Naive thymus-derived CD4-positive, alpha-beta T cell (primary cell): Measurements from ENCODE around the gene RELL1. TPM values are rescaled to one million over a fixed set of nuclear protein-coding genes. Genes with fewer than 3 reads are reported as not detected.

Source experiments
- ATAC-seq: fragments of 150-1000 bp; cut with Tn5 transposase; 2 replicates; pipeline ENCODE4 v1.10.0; 2021; ENCODE audit warnings: mild to moderate bottlenecking, moderate library complexity
- CTCF ChIA-PET: fragments of 350-600 bp; sonication (Branson Sonifier 250); formaldehyde crosslinking; loops from one replicate; lab custom pipeline; 2021; ENCODE audit warnings: antibody characterized with exemption; lab: Charles Lee
- POLR2A ChIA-PET: fragments of 350-600 bp; sonication (Branson Sonifier 250); formaldehyde crosslinking; loops from one replicate; lab custom pipeline; 2021; ENCODE audit warnings: antibody characterized with exemption, inconsistent platforms; lab: Charles Lee
- DNase-seq, 9 donors: peaks; one replicate each; pipeline versions ENCODE4 v3.0.0 to v3.0.0-alpha.2; 2020 to 2022; ENCODE audit warnings: mixed read lengths in 1 of 9
- H3K27ac ChIP-seq: one replicate; pipeline ENCODE4 v1.7.0; 2013; ENCODE audit warnings: mild to moderate bottlenecking, low read depth, low read length, moderate library complexity
- H3K27me3 ChIP-seq, 2 donors: one replicate each; pipeline ENCODE4 v1.7.0; 2013; ENCODE audit warnings: low read length in 2 of 2, mild to moderate bottlenecking in 2 of 2, moderate library complexity in 2 of 2; ENCODE audit not compliant: control insufficient read depth in 2 of 2, insufficient read depth in 2 of 2
- H3K36me3 ChIP-seq, 3 experiments: 1 replicate in 2 of 3; 2 replicates in 1 of 3; pipeline ENCODE4 v1.7.0; 2013; ENCODE audit warnings: low read length in 3 of 3, mild to moderate bottlenecking in 3 of 3, moderate library complexity in 1 of 3; ENCODE audit not compliant: insufficient read depth in 3 of 3, control insufficient read depth in 2 of 3
- H3K4me1 ChIP-seq, 2 donors: one replicate each; pipeline ENCODE4 v1.7.0; 2013; ENCODE audit warnings: low read length in 2 of 2, mild to moderate bottlenecking in 2 of 2, moderate library complexity in 1 of 2; ENCODE audit not compliant: control insufficient read depth in 2 of 2, insufficient read depth in 2 of 2
- H3K4me3 ChIP-seq: 2 replicates; pipeline ENCODE4 v1.7.0; 2013; ENCODE audit warnings: mild to moderate bottlenecking, low read length
- H3K9me3 ChIP-seq, 3 experiments: 1 replicate in 2 of 3; 2 replicates in 1 of 3; pipeline ENCODE4 v1.7.0; 2013; ENCODE audit warnings: low read length in 3 of 3; ENCODE audit not compliant: control insufficient read depth in 2 of 3
- H3K27ac Mint-ChIP-seq, 9 donors: one replicate each; pipeline ENCODE4 v1.8.0; 2020 to 2022; ENCODE audit warnings: mixed read lengths in 9 of 9, mild to moderate bottlenecking in 8 of 9, moderate library complexity in 5 of 9, inconsistent platforms in 2 of 9
- H3K27me3 Mint-ChIP-seq, 5 donors: one replicate each; pipeline ENCODE4 v1.8.0; 2021 to 2022; ENCODE audit warnings: mixed read lengths in 5 of 5, mild to moderate bottlenecking in 1 of 5
- H3K36me3 Mint-ChIP-seq, 5 donors: one replicate each; pipeline ENCODE4 v1.8.0; 2020 to 2022; ENCODE audit warnings: mixed read lengths in 5 of 5, mild to moderate bottlenecking in 3 of 5, inconsistent platforms in 1 of 5
- H3K4me1 Mint-ChIP-seq, 7 donors: one replicate each; pipeline ENCODE4 v1.8.0; 2020 to 2022; ENCODE audit warnings: mixed read lengths in 7 of 7, mild to moderate bottlenecking in 3 of 7, inconsistent platforms in 1 of 7
- H3K4me3 Mint-ChIP-seq, 10 donors: one replicate each; pipeline ENCODE4 v1.8.0; 2020 to 2022; ENCODE audit warnings: mild to moderate bottlenecking in 10 of 10, mixed read lengths in 10 of 10, moderate library complexity in 6 of 10, inconsistent platforms in 2 of 10
- H3K9me3 Mint-ChIP-seq, 11 donors: one replicate each; pipeline ENCODE4 v1.8.0; 2020 to 2022; ENCODE audit warnings: mixed read lengths in 11 of 11, mild to moderate bottlenecking in 4 of 11, inconsistent platforms in 1 of 11, moderate library complexity in 1 of 11
- intact Hi-C, 2 donors: fragments of 100-400 bp; cut with micrococcal nuclease; formaldehyde crosslinking; loops; one replicate each; pipeline ENCODE4 v1.15.1; 2023
- polyA plus RNA-seq, 2 donors: library from polyadenylated mRNA; unstranded; fragments of 300-500 nt; fragmentation: Illumina TruSeq; gene quantifications; one replicate each; pipeline ENCODE4 v1.2.3, GENCODE V29; 2021
- total RNA-seq, 6 experiments: library from RNA in 5 of 6; stranded (reverse) in 5 of 6; gene quantifications; 1 replicate in 5 of 6; 2 replicates in 1 of 6; pipeline ENCODE4 v1.2.3 and lab custom pipeline; 2021 to 2026

The RELL1 gene
- total and polyA plus RNA-seq, 7 experiments from 2014 or later: 4.8 to 35.2 (median 27.1) TPM

DNA sequence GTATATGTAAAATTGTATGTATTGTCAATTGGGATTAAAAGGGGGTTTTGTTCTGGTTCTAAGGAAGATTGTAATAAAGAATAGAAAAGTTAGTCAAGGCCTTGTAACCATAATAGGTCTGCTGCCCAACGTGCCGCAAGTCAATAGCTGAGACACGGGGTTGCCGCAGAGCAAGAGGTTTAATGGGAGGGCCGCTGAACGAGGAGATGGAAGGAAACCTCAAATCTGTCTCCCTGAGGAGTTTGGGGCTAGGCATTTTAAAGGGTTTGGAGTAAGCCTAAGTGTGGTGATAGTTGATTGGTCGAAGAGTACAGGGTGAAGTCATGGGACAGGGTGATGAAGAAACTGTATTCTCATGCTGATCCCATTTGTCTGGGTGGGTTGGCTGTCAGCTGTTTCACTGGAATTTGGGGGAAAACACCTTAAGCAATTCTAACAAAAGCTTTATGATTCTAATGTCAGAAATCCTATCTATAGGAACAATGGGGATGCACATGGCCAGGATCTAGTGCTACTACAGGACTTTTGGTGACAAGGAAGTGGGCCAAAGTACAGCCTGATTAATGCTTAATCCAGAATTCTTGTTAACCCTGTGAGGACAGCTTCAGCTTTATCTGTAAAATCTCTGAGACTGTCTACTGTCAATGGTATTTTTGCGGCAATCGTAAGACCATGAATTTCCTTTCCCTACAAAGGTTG, 86.9 kb downstream of the RELL1 start:
- DNase-seq (no peak), ATAC-seq (no peak)
- H3K27me3 Mint-ChIP-seq: no peaks in the 10 kb centered on the region
- no peak overlapping the region for H3K27ac Mint-ChIP-seq
- ChIA-PET POLR2A (no interaction called here), CTCF (interaction anchor here (1.0 to 6.8 kb wide), 2 partner anchors 178 to 183 kb away, joined by 3 to 47 read pairs; no protein-coding TSS in a partner anchor)
- no peaks in the 10 kb centered on the region for H3K27me3 ChIP-seq
- no peak overlapping the region for H3K4me3 Mint-ChIP-seq
- no peak overlapping the region for H3K4me3 ChIP-seq
- peaks cover 0 to 3% of the 10 kb centered on the region in 2 donors for H3K4me1 ChIP-seq
- no peaks in the 10 kb centered on the region for H3K36me3 ChIP-seq
- no peak overlapping the region for H3K27ac ChIP-seq
- H3K36me3 Mint-ChIP-seq: peaks cover 0 to 8% (median 0%) of the 10 kb centered on the region in 5 donors
- intact Hi-C loops: no loop called here
- H3K9me3 ChIP-seq: no peaks in the 10 kb centered on the region
- peaks cover 4 to 18% (median 6%) of the 10 kb centered on the region in 7 donors for H3K4me1 Mint-ChIP-seq
- no peaks in the 10 kb centered on the region for H3K9me3 Mint-ChIP-seq

DNA sequence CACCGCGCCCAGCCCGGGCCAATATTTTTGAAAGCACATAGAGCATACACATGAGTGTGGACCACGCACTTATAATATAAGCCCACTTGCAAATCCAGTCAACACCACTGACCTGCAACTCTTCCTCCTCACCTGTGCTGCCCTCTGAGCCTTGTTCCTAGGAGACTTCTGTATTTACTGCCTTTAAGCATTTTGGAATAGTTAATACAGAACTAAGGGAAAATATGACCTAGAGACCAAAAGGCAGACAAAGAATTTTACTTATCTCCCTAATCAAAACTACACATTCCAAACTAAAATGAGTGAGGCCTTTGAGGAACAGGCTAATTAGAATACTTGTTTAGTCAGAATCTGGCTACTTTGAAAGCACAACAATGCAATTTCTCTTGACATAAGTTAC, 89.1 kb downstream of the RELL1 start:
- ChIA-PET POLR2A (no interaction called here), CTCF (no interaction called here)
- no peaks in the 10 kb centered on the region for H3K27me3 Mint-ChIP-seq
- Histone ChIP-seq H3K4me1 (no peaks in the 10 kb centered on the region), H3K36me3 (no peaks in the 10 kb centered on the region), H3K27ac (no peak overlapping the region), H3K9me3 (no peaks in the 10 kb centered on the region), H3K27me3 (no peaks in the 10 kb centered on the region), H3K4me3 (no peak overlapping the region)
- ATAC-seq (no peak), DNase-seq (no peak)
- H3K27ac Mint-ChIP-seq: no peak overlapping the region
- H3K4me3 Mint-ChIP-seq: no peak overlapping the region
- intact Hi-C loops: no loop called here
- H3K4me1 Mint-ChIP-seq: peaks cover 0 to 16% (median 0%) of the 10 kb centered on the region in 7 donors
- peaks cover 0 to 8% (median 0%) of the 10 kb centered on the region in 5 donors for H3K36me3 Mint-ChIP-seq
- H3K9me3 Mint-ChIP-seq: no peaks in the 10 kb centered on the region

DNA sequence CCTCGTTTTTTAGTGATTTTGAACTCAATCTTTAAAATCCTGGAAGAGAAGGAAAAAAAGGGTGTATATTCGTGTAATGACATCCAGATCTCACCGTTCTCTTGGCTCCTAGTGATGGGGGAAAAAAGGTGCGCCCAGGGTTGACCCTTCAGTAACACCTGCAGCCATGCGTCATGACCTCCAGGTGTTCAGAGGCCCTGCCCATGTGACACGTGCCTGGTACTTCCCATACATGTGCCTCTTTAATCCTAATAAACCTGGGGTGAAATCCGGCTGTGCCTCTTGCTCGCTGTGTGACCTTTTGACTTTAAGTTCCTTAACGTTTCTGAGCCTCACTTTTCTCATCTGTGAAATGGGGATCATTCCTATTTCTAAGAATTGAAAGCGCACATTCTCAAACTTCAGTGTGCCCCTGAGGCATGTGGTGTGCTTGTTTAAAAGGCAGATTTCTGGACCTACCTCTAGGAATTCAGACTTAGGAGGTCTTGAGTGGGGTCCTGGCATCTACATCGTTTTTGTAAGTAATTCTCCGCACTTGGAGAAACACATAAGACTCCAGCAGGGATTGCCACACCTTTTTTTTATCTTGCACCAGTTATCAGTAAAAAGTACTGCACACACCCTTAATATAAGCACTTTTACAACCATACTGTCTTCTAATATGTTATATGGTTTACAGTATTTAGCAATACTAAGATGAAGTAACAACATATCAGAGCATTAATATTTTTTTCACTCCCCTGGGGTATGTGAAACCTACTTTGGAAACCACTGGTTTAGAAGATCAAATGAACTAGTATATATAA, 90.1 kb downstream of the RELL1 start:
- H3K27me3 Mint-ChIP-seq: no peaks in the 10 kb centered on the region
- no peak overlapping the region for H3K27ac Mint-ChIP-seq
- intact Hi-C loops: no loop called here
- H3K9me3 Mint-ChIP-seq: no peaks in the 10 kb centered on the region
- no peak for DNase-seq
- peaks cover 0 to 8% (median 0%) of the 10 kb centered on the region in 5 donors for H3K36me3 Mint-ChIP-seq
- ChIA-PET CTCF (no interaction called here), POLR2A (no interaction called here)
- Histone ChIP-seq H3K9me3 (no peaks in the 10 kb centered on the region), H3K4me1 (no peaks in the 10 kb centered on the region), H3K27me3 (no peaks in the 10 kb centered on the region), H3K4me3 (no peak overlapping the region), H3K27ac (no peak overlapping the region), H3K36me3 (no peaks in the 10 kb centered on the region)
- ATAC-seq: no peak
- H3K4me1 Mint-ChIP-seq: peaks cover 0 to 11% (median 0%) of the 10 kb centered on the region in 7 donors
- H3K4me3 Mint-ChIP-seq: no peak overlapping the region

DNA sequence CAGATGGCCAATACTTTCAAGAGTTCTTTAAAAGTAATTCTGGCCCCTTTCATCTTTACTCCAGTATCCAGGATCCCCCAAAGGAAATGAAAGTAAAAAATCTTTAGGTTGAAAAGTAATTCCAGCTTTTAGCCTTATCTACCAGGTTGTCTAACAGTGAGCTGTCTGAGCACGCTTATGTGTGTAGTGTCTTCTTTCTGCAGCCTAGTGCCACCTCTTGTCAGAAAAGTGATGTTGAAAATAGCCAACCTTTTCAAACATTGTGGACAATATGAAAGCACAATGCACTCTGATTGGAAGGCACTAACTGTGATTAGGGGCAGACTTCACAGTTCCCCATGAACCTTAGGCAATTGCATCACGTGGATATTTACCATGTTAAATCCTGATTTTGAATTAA, 92.1 kb downstream of the RELL1 start:
- Mint-ChIP-seq H3K36me3 (peaks cover 0 to 4% (median 4%) of the 10 kb centered on the region in 5 donors), H3K4me1 (peaks cover 0 to 6% (median 0%) of the 10 kb centered on the region in 7 donors), H3K4me3 (no peak overlapping the region), H3K27me3 (no peaks in the 10 kb centered on the region), H3K9me3 (no peaks in the 10 kb centered on the region), H3K27ac (no peak overlapping the region)
- intact Hi-C loops: no loop called here
- Histone ChIP-seq H3K4me3 (no peak overlapping the region), H3K36me3 (no peaks in the 10 kb centered on the region), H3K4me1 (no peaks in the 10 kb centered on the region), H3K27me3 (no peaks in the 10 kb centered on the region), H3K9me3 (no peaks in the 10 kb centered on the region), H3K27ac (no peak overlapping the region)
- POLR2A ChIA-PET: no interaction called here
- ATAC-seq (no peak), DNase-seq (no peak)
- CTCF ChIA-PET: interaction anchor here (0.6 to 1.4 kb wide), 2 partner anchors 9 to 322 kb away, joined by 3 to 6 read pairs; no protein-coding TSS in a partner anchor

DNA sequence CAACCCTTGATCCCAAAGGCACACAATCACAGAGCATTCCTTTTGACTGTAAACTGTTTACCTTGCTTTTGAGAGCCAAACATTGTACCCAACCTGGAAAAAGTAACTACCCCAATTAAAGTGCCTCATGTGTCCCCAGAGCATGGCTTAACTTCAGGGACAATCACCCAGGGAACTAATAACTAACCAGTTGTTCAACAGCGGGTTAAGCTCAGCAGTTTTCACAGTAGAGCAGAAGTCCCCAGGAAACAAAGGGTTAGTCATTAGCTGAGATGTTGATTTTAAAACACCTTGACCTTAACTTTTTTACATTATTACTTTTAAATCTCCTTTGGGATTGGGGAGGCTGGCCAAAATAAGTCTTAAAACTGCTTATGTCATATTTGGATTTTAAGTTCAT, 94.8 kb downstream of the RELL1 start:
- Mint-ChIP-seq H3K4me3 (no peak overlapping the region), H3K27ac (no peak overlapping the region), H3K9me3 (peaks cover 0 to 4% (median 0%) of the 10 kb centered on the region in 11 donors), H3K27me3 (peaks cover 0 to 4% (median 0%) of the 10 kb centered on the region in 5 donors), H3K36me3 (peaks cover 0 to 17% (median 8%) of the 10 kb centered on the region in 5 donors), H3K4me1 (no peaks in the 10 kb centered on the region)
- ATAC-seq (no peak), DNase-seq (no peak)
- Histone ChIP-seq H3K4me1 (no peaks in the 10 kb centered on the region), H3K9me3 (no peaks in the 10 kb centered on the region), H3K27me3 (no peaks in the 10 kb centered on the region), H3K4me3 (no peak overlapping the region), H3K27ac (no peak overlapping the region), H3K36me3 (no peaks in the 10 kb centered on the region)
- POLR2A ChIA-PET: no interaction called here
- intact Hi-C loops: no loop called here
- CTCF ChIA-PET: no interaction called here

DNA sequence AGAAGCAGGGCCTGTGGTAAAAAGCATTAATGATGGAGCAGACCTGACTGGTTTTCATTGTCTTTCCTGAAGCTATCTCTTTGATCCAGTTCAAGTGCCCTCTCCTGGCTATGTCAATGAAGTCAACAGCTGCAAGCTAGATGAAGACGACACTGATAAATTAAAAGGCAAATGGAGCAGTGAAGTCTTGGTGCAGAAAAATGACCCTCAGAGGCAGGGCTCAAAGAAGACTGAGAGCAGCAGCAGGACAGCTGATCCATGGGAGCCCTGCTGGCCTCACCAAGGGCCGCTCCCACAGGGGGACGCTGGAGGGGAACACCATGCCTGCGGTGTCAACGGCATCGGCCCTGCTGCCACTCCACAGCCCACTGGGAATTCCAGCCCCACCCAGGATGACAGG, 96.2 kb downstream of the RELL1 start:
- DNase-seq: no peak
- H3K9me3 Mint-ChIP-seq: peaks cover 0 to 4% (median 0%) of the 10 kb centered on the region in 11 donors
- no peak overlapping the region for H3K4me3 ChIP-seq
- ChIA-PET CTCF (interaction anchor here (0.7 kb wide), 1 partner anchor 13 kb away, joined by 3 read pairs; no protein-coding TSS in a partner anchor), POLR2A (no interaction called here)
- no peaks in the 10 kb centered on the region for H3K36me3 ChIP-seq
- peaks cover 1 to 17% (median 8%) of the 10 kb centered on the region in 5 donors for H3K36me3 Mint-ChIP-seq
- no peaks in the 10 kb centered on the region for H3K9me3 ChIP-seq
- no peaks in the 10 kb centered on the region for H3K4me1 Mint-ChIP-seq
- no peak for ATAC-seq
- no peak overlapping the region for H3K4me3 Mint-ChIP-seq
- H3K27ac Mint-ChIP-seq: no peak overlapping the region
- H3K4me1 ChIP-seq: no peaks in the 10 kb centered on the region
- intact Hi-C loops: no loop called here
- H3K27me3 ChIP-seq: no peaks in the 10 kb centered on the region
- H3K27me3 Mint-ChIP-seq: peaks cover 0 to 10% (median 2%) of the 10 kb centered on the region in 5 donors
- no peak overlapping the region for H3K27ac ChIP-seq
